Measurements from ENCODE around the gene PNPLA6.

The PNPLA6 gene

GRCh38 chr19:7502552-7502951 is 33.0 kb upstream of the PNPLA6 start:
- Histone ChIP-seq H3K36me3 (ENCODE audit: control insufficient read depth, low read length) (no peaks in the 10 kb centered on the region), H3K4me1 (ENCODE audit: control insufficient read depth, low read length) (peaks cover 12% of the 10 kb centered on the region), H3K27me3 (ENCODE audit: control insufficient read depth, low read length) (no peaks in the 10 kb centered on the region; the same call in 1 of the 2 replicates), H3K9me3 (ENCODE audit: control insufficient read depth, insufficient read depth, low read length) (no peaks in the 10 kb centered on the region), H3K4me2 (ENCODE audit: low read length) (no peak overlapping the region), H3F3A (ENCODE audit: control insufficient read depth, insufficient read depth) (0 out of 2 replicates have a peak, but pooled peaks cover 4% of the 10 kb centered on the region), H3K4me3 (ENCODE audit: low read length) (no peak overlapping the region), H3K79me2 (ENCODE audit: control insufficient read depth, low read length) (no peaks in the 10 kb centered on the region), H4K20me1 (ENCODE audit: control insufficient read depth, insufficient read depth, low read depth, low read length) (no peaks in the 10 kb centered on the region), H3K9me2 (replicated peaks; ENCODE audit: control insufficient read depth, low read length) (no peaks in the 10 kb centered on the region), H3K27ac (ENCODE audit: low read depth, low read length) (no peak overlapping the region)
- TF ChIP-seq CTCF (IDR thresholded peaks at IDR 0.05; ENCODE audit: low read depth, low read length, poor library complexity, severe bottlenecking) (no peak), EZH2phosphoT487 (IDR thresholded peaks at IDR 0.05; ENCODE audit: borderline replicate concordance, low read length) (no peak)

GRCh38 chr19:7504684-7505083 is 30.8 kb upstream of the PNPLA6 start:
- no peaks in the 10 kb centered on the region for H4K20me1 ChIP-seq (ENCODE audit: control insufficient read depth, insufficient read depth, low read depth, low read length)
- no peak overlapping the region for H3K27ac ChIP-seq (ENCODE audit: low read depth, low read length)
- TF ChIP-seq CTCF (IDR thresholded peaks at IDR 0.05; ENCODE audit: low read depth, low read length, poor library complexity, severe bottlenecking) (no peak), EZH2phosphoT487 (IDR thresholded peaks at IDR 0.05; ENCODE audit: borderline replicate concordance, low read length) (no peak)
- H3K4me3 ChIP-seq (ENCODE audit: low read length) = no peak overlapping the region
- H3K4me2 ChIP-seq (ENCODE audit: low read length) = no peak overlapping the region
- H3K4me1 ChIP-seq (ENCODE audit: control insufficient read depth, low read length) = peaks cover 12% of the 10 kb centered on the region
- no peaks in the 10 kb centered on the region for H3K27me3 ChIP-seq (ENCODE audit: control insufficient read depth, low read length)
- H3F3A ChIP-seq (ENCODE audit: control insufficient read depth, insufficient read depth) = 0 out of 2 replicates have a peak, but pooled peaks cover 4% of the 10 kb centered on the region
- no peaks in the 10 kb centered on the region for H3K36me3 ChIP-seq (ENCODE audit: control insufficient read depth, low read length)
- no peaks in the 10 kb centered on the region for H3K9me2 ChIP-seq (replicated peaks; ENCODE audit: control insufficient read depth, low read length)
- no peaks in the 10 kb centered on the region for H3K9me3 ChIP-seq (ENCODE audit: control insufficient read depth, insufficient read depth, low read length)
- H3K79me2 ChIP-seq (ENCODE audit: control insufficient read depth, low read length) = no peaks in the 10 kb centered on the region

GRCh38 chr19:7505288-7505681 is 30.2 kb upstream of the PNPLA6 start:
- Histone ChIP-seq H3K36me3 (ENCODE audit: control insufficient read depth, low read length) (no peaks in the 10 kb centered on the region), H3K27me3 (ENCODE audit: control insufficient read depth, low read length) (peaks cover 1% of the 10 kb centered on the region; the same call in 1 of the 2 replicates), H3F3A (ENCODE audit: control insufficient read depth, insufficient read depth) (0 out of 2 replicates have a peak, but pooled peaks cover 4% of the 10 kb centered on the region), H3K4me2 (ENCODE audit: low read length) (peak overlapping the region; percentile 34; the same call in 1 of the 2 replicates), H3K79me2 (ENCODE audit: control insufficient read depth, low read length) (no peaks in the 10 kb centered on the region), H4K20me1 (ENCODE audit: control insufficient read depth, insufficient read depth, low read depth, low read length) (no peaks in the 10 kb centered on the region), H3K9me3 (ENCODE audit: control insufficient read depth, insufficient read depth, low read length) (no peaks in the 10 kb centered on the region), H3K4me1 (ENCODE audit: control insufficient read depth, low read length) (peaks cover 12% of the 10 kb centered on the region), H3K27ac (ENCODE audit: low read depth, low read length) (no peak overlapping the region), H3K9me2 (replicated peaks; ENCODE audit: control insufficient read depth, low read length) (no peaks in the 10 kb centered on the region), H3K4me3 (ENCODE audit: low read length) (no peak overlapping the region)
- no peak for TF ChIP-seq EZH2phosphoT487 (IDR thresholded peaks at IDR 0.05; ENCODE audit: borderline replicate concordance, low read length)
- TF ChIP-seq CTCF (IDR thresholded peaks at IDR 0.05; ENCODE audit: low read depth, low read length, poor library complexity, severe bottlenecking) = no peak
